Tibial nerve (tissue), 4 donors: ENCODE results near the gene P2RY11. TPM values are rescaled to one million over a fixed set of nuclear protein-coding genes. Genes with fewer than 3 reads are reported as not detected.

Source experiments
- DNase-seq, 2 donors: peaks; one replicate each; pipeline ENCODE4 v3.0.0-alpha.2; 2019; ENCODE audit warnings: low spot score in 2 of 2
- H3K27ac ChIP-seq, 4 donors: fragments of 200-600 bp; sonication (generic) in 3 of 4; one replicate each; pipeline ENCODE4 v1.5.1; 2017 to 2019; ENCODE audit warnings: mild to moderate bottlenecking in 1 of 4
- H3K27me3 ChIP-seq, 2 donors: fragments of 200-600 bp; sonication (generic) in 1 of 2; one replicate each; pipeline versions ENCODE4 v1.5.1 to v1.6.0; 2017 to 2019
- H3K36me3 ChIP-seq, 3 donors: fragments of 200-600 bp; sonication (generic); one replicate each; pipeline ENCODE4 v1.5.1; 2018 to 2019
- H3K4me1 ChIP-seq, 4 donors: fragments of 200-600 bp; sonication (generic) in 3 of 4; one replicate each; pipeline ENCODE4 v1.5.1; 2017 to 2019
- H3K4me3 ChIP-seq, 4 donors: fragments of 200-600 bp; sonication (generic) in 3 of 4; one replicate each; pipeline ENCODE4 v1.5.1; 2017 to 2019; ENCODE audit warnings: mild to moderate bottlenecking in 1 of 4, moderate library complexity in 1 of 4
- H3K9me3 ChIP-seq, 4 donors: fragments of 200-600 bp; sonication (generic) in 3 of 4; one replicate each; pipeline ENCODE4 v1.5.1; 2017 to 2019
- CTCF ChIP-seq, 5 experiments: fragments of 200-600 bp in 3 of 5; fragments of 450-650 bp in 2 of 5; sonication (generic) in 3 of 5; IDR thresholded peaks; one replicate each; pipeline ENCODE4 v1.5.1; 2016 to 2019; ENCODE audit warnings: antibody characterized with exemption in 5 of 5, mild to moderate bottlenecking in 3 of 5, moderate library complexity in 2 of 5
- EP300 ChIP-seq, 2 donors: sonication (generic); formaldehyde crosslinking; IDR thresholded peaks; one replicate each; pipeline ENCODE4 v1.6.1; 2017; ENCODE audit warnings: antibody characterized with exemption in 2 of 2, mild to moderate bottlenecking in 1 of 2
- POLR2A ChIP-seq, 2 donors: fragments of 450-650 bp; IDR thresholded peaks; one replicate each; pipeline ENCODE4 v1.6.1; 2017; ENCODE audit warnings: antibody characterized with exemption in 2 of 2, mild to moderate bottlenecking in 2 of 2, moderate library complexity in 2 of 2
- WGBS, 2 donors: methylation state at CpG; one replicate each; pipeline ENCODE4 v1.1.5; 2018; 5-methylcytosine and 5-hydroxymethylcytosine counted together
- total RNA-seq, 4 donors: library from RNA; depleted of rRNA; stranded (reverse); fragments of >200 nt; gene quantifications; one replicate each; pipeline ENCODE4 v1.1.0, GENCODE V29; 2016

P2RY11 gene
- total RNA-seq, 4 donors from 2014 or later, result 2.1 to 19.5 (median 4.2) TPM

- H3K4me3 ChIP-seq, result no peak overlapping the region
- H3K27ac ChIP-seq, result no peak overlapping the region
- H3K4me1 ChIP-seq, result peaks cover 0 to 15% (median 2%) of the 10 kb centered on the region in 4 donors
- peaks cover 0 to 15% (median 0%) of the 10 kb centered on the region in 4 donors for H3K9me3 ChIP-seq
- 83 to 94% methylated on average over 6 of the region's 6 CpGs for WGBS, 2 donors
- peaks cover 0 to 52% (median 5%) of the 10 kb centered on the region in 3 donors for H3K36me3 ChIP-seq
- TF ChIP-seq POLR2A (IDR thresholded peaks at IDR 0.05) (no peak), CTCF (IDR thresholded peaks at IDR 0.05) (no peak), EP300 (IDR thresholded peaks at IDR 0.05) (no peak)
- H3K27me3 ChIP-seq, result no peaks in the 10 kb centered on the region
- no peak for DNase-seq
These were observed 22.4 kb upstream of the P2RY11 start for GRCh38 chr19:10088949-10089554.

GRCh38 chr19:10089801-10090375 lies 21.6 kb upstream of the P2RY11 start:
- TF ChIP-seq EP300 (IDR thresholded peaks at IDR 0.05) (no peak), CTCF (IDR thresholded peaks at IDR 0.05) (no peak), POLR2A (IDR thresholded peaks at IDR 0.05) (no peak)
- H3K27ac ChIP-seq, result no peak overlapping the region
- WGBS, 2 donors, result 83% methylated on average over 15 of the region's 15 CpGs

GRCh38 chr19:10091370-10091687 lies 20.2 kb upstream of the P2RY11 start:
- Histone ChIP-seq H3K9me3 (peaks cover 0 to 15% (median 0%) of the 10 kb centered on the region in 4 donors), H3K36me3 (peaks cover 0 to 52% (median 5%) of the 10 kb centered on the region in 3 donors), H3K4me3 (no peak overlapping the region), H3K27ac (no peak overlapping the region), H3K4me1 (peaks cover 0 to 18% (median 5%) of the 10 kb centered on the region in 4 donors), H3K27me3 (no peaks in the 10 kb centered on the region)
- no peak for TF ChIP-seq CTCF (IDR thresholded peaks at IDR 0.05)
- TF ChIP-seq POLR2A (IDR thresholded peaks at IDR 0.05), result no peak
- TF ChIP-seq EP300 (IDR thresholded peaks at IDR 0.05), result no peak
- WGBS, 2 donors, result 87 to 94% methylated on average over 17 of the region's 17 CpGs
- DNase-seq, result no peak

More at GRCh38 chr19:10089801-10090375, 21.6 kb upstream of the P2RY11 start:
- DNase-seq, result no peak
- no peak overlapping the region for H3K4me3 ChIP-seq
- H3K36me3 ChIP-seq, result peaks cover 0 to 52% (median 5%) of the 10 kb centered on the region in 3 donors
- H3K4me1 ChIP-seq, result peaks cover 0 to 15% (median 2%) of the 10 kb centered on the region in 4 donors
- no peaks in the 10 kb centered on the region for H3K27me3 ChIP-seq
- peaks cover 0 to 15% (median 0%) of the 10 kb centered on the region in 4 donors for H3K9me3 ChIP-seq

- Histone ChIP-seq H3K4me3 (no peak overlapping the region), H3K27me3 (no peaks in the 10 kb centered on the region), H3K27ac (no peak overlapping the region), H3K4me1 (peaks cover 0 to 16% (median 6%) of the 10 kb centered on the region in 4 donors), H3K36me3 (peaks cover 0 to 52% (median 5%) of the 10 kb centered on the region in 3 donors), H3K9me3 (peaks cover 0 to 15% (median 0%) of the 10 kb centered on the region in 4 donors)
- DNase-seq, result no peak
- 75 to 79% methylated on average over 13 of the region's 13 CpGs for WGBS, 2 donors
- TF ChIP-seq POLR2A (IDR thresholded peaks at IDR 0.05), result no peak
These were observed 19.4 kb upstream of the P2RY11 start for GRCh38 chr19:10091895-10092641.

GRCh38 chr19:10092648-10093294 lies 18.7 kb upstream of the P2RY11 start:
- Histone ChIP-seq H3K27me3 (no peaks in the 10 kb centered on the region), H3K9me3 (peaks cover 0 to 15% (median 0%) of the 10 kb centered on the region in 4 donors), H3K4me3 (no peak overlapping the region), H3K36me3 (peaks cover 0 to 52% (median 5%) of the 10 kb centered on the region in 3 donors), H3K4me1 (peaks cover 0 to 12% (median 6%) of the 10 kb centered on the region in 4 donors), H3K27ac (no peak overlapping the region)
- no peak for TF ChIP-seq CTCF (IDR thresholded peaks at IDR 0.05)
- WGBS, 2 donors, result 89 to 91% methylated on average over 9 of the region's 9 CpGs
- no peak for DNase-seq
